Panc1 (cell line): ENCODE data around the gene CEBPE.

Source experiments
- CTCF ChIP-seq: fragments of 450-650 bp; IDR thresholded peaks from 2 replicates; pipeline ENCODE4 v1.5.1; 2017; ENCODE audit warnings: mild to moderate bottlenecking
- POLR2AphosphoS5 ChIP-seq: IDR thresholded peaks from 2 replicates; pipeline ENCODE4 v1.6.1; 2012; ENCODE audit warnings: mild to moderate bottlenecking, low read depth, low read length, moderate library complexity
- SIN3A ChIP-seq: IDR thresholded peaks from 2 replicates; pipeline ENCODE4 v1.6.1; 2012; ENCODE audit warnings: low read depth, mild to moderate bottlenecking, low read length, moderate library complexity, borderline replicate concordance; ENCODE audit not compliant: insufficient read depth
- TF ChIP-seq, protein P1 (sequence below), 2 experiments: IDR thresholded peaks; 2 replicates each; pipeline ENCODE4 v1.6.1; 2011 to 2012; ENCODE audit warnings: low read depth in 2 of 2, control low read depth in 1 of 2, low read length in 1 of 2, mild to moderate bottlenecking in 1 of 2, moderate library complexity in 1 of 2; ENCODE audit not compliant: insufficient read depth in 1 of 2

- TF ChIP-seq CTCF (no peak), POLR2AphosphoS5 (no peak), SIN3A (no peak)
- TF ChIP-seq, protein P1, sequence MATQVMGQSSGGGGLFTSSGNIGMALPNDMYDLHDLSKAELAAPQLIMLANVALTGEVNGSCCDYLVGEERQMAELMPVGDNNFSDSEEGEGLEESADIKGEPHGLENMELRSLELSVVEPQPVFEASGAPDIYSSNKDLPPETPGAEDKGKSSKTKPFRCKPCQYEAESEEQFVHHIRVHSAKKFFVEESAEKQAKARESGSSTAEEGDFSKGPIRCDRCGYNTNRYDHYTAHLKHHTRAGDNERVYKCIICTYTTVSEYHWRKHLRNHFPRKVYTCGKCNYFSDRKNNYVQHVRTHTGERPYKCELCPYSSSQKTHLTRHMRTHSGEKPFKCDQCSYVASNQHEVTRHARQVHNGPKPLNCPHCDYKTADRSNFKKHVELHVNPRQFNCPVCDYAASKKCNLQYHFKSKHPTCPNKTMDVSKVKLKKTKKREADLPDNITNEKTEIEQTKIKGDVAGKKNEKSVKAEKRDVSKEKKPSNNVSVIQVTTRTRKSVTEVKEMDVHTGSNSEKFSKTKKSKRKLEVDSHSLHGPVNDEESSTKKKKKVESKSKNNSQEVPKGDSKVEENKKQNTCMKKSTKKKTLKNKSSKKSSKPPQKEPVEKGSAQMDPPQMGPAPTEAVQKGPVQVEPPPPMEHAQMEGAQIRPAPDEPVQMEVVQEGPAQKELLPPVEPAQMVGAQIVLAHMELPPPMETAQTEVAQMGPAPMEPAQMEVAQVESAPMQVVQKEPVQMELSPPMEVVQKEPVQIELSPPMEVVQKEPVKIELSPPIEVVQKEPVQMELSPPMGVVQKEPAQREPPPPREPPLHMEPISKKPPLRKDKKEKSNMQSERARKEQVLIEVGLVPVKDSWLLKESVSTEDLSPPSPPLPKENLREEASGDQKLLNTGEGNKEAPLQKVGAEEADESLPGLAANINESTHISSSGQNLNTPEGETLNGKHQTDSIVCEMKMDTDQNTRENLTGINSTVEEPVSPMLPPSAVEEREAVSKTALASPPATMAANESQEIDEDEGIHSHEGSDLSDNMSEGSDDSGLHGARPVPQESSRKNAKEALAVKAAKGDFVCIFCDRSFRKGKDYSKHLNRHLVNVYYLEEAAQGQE (IDR thresholded peaks at IDR 0.05; ENCODE audit: insufficient read depth in 1 of 2, low read depth in 2 of 2, low read length in 1 of 2) = no peak
These were observed 49.6 kb downstream of the CEBPE start for GRCh38 chr14:23069413-23069806.
